Activated CD4-positive, alpha-beta T cell treated with anti-CD3 and anti-CD28 coated beads, Interleukin-2, Interleukin-4, amounts not matched to agents 100 ng/mL and 50 ng/mL, durations not matched to agents 16 hours and 8 hours (primary cell): ENCODE results near the gene ASB7.

Source experiments
- DNase-seq: peaks from one replicate; pipeline ENCODE4 v3.0.0-alpha.2; 2020; ENCODE audit warnings: low spot score

Gene ASB7

DNA sequence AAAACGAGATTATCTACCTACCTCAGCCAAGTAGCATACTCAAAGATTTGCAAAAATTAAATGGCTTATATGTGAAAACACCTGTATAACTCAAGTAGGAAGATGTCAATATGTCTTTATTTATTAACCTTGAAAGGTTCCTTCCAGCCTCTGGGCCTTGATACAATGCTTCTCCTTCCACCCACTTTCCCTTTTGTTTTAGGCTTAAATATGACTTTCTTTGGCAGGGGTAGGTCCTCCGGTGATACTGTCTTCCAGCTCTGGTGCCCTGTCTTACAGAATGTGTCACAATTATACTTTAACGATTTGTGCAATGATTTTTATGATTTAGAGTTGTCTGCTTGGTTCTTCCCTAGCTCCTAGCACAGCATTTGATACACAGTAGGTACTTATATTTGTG, 4.5 kb upstream of the ASB7 start:
- no peak for DNase-seq

DNA sequence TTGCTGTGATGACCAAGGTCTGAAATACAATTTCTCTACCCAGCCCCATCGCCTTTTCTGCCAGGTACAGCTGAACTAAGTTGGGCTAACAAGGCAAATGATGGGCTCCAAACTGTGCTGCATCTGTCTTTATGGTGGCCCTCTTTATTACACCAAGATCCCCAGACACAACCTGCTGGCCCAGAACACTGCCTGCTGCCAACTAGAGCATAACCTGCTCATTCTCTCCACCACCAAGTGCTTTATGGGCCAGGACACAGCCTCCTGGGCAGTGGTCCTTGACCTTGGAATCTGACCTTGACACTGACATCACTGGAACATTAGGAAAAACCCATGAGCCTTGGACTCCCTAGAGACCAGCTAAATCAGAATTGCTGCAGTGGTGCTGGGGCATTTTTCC, 3.7 kb upstream of the ASB7 start:
- DNase-seq: no peak

DNA sequence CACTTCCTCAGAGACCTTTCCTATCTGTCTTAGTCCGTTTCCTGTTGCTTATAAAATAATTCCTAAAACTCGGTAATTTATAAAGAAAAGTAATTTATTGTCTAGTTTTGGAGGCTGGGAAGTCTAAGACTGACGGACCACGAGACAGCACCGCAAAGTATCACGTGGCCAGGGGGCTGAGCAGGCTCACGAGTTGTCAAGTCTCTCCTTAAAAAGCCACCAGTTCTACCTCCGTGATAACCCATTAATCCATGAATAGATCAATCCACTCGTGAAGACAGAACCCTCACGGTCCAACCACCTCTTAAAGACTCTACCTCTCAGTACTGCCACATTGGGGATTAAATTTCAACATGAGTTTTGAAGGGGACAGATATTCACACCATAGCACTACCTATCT, 1.2 kb upstream of the ASB7 start:
- peak; percentile 35 for DNase-seq

DNA sequence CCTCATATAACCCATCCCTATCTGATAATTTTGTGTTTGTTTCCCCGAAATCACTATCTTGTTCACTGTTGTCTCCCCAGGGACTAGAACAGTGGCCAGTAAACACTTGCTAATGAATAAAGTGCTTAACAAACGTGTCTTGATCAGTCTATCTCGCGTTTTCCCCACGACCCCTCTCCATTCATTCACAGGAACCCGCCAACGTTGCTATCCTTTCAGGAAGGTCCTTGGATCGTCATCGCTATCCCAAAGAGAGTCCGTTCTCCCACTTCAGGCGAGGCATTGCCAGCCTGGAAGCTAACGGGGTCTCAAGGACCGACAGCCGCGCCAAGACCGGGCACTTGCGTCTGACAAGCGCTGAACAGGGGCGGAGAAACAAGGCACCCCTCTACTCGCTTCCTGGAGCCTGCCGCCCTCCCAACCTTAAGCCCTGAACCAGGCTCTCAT, 749 bp upstream of the ASB7 start:
- DNase-seq: no peak

DNA sequence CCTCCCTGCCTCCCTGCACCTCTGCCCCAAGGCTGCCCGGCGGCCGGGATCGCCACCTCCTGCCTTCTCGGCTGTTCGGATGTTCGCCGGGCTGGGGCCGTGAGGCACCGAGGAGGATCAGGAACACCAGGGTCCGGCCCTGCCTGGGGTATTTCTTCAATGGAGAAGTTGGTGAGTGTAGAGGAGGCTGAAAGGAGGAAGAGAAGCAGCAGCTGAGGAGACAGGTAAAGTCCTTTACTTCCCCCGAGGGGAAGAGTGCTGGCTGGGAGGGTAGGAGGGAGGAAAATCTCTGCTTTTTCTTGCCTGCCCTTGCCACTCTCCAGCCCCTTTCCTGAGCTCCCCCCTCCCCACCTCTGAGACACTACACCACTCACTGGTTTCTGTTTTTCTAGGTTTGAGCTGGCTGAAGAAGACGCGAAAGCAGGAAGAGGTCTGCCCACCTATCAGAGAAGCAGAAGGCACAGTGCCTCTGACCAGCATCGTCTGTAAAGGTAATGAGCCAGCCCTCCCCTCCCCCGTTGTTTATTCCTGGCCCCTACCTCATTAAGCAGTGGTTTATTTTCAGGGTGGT, 519 bp downstream of the ASB7 start:
- DNase-seq: peak; percentile 77

DNA sequence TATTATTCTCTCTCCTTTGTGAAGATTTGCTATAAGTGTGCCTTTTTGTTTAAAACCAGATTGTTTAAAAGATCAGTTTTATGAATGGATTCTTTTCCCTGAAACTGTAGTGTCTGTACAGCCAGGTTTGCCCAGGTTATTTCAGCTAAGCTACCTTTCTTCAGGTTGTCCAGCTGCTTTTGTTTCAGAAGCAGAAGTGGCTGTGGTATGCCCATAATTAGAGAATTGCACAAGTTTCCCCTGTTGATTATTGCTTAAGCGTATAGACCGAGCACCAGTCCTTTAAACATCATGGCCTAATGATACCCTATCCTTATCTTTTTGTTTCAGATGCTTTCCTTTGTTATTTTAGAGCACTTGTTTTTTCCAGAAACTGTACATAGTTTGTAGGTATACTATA, 10.2 kb downstream of the ASB7 start:
- no peak for DNase-seq

DNA sequence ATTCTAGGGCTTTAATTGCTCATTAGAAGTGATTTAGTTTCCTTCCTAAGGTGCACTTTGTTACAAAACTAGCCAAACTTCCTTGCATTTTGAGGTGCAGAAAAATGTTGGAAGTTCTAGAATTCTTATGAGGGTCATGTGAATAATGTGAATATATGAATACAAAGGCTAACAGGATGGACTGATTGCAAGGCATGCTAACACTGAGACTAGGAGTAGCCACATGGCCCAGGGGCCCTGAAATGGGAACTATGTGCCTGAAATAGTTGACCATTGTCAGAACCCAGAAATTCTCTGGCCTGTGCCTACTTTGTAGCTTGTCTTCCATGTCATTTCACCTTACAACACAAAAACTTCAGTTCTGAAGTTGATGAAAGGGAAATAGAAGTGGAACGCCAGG, 10.8 kb downstream of the ASB7 start:
- no peak for DNase-seq

DNA sequence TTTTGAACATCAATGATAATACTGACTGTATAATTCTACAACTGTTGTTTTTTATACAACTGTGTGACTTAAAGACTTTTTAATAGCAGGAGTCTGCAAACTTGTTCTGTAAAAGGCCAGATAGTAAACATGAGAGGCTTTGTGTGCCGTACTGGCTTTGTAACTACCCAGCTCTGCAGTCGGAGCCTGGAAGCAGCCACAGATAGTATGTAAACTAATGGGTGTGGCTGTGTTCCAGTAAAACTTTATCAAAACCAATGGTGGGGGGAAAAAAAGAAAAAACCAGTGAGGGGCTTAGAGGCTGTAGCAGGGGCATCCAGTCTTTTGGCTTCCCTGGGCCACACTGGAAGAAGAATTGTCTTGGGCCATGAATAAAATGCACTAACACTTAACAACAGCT, 11.9 kb downstream of the ASB7 start:
- no peak for DNase-seq

DNA sequence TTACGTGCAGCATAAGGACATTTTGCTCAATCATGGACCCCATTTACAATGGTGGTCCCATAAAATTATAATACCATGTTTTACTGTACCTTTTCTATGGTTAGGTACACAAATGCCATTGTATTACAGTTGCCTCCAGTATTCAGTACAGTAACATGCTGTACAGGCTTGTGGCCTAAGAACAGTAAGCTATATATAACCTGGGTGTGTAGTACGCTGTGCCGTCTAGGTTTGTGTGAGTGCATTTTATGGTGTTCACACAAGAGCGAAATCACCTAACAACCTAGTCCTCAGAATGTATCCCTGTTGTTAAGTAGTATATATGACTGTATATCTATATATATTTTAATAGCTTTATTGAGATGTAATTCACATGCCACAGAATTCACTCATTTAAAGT, 12.5 kb downstream of the ASB7 start:
- no peak for DNase-seq

DNA sequence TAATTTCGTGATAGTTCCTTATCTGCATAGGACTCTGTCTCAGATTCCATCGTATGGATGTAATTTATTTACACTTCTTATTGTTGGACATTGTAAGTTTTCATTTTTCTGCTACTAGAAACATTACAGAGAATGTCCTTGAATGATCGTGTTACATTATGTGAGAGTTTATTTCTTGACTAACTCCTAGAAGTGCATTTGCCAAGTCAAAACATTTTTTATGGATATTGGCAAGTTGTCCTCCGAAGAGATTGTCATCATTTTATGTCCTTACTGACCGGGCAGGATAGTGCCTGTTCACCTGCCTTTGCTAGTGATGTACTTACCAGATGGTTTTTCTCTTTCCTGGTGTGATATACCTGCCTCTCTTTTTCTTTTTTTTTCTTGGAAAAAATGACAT, 13.4 kb downstream of the ASB7 start:
- no peak for DNase-seq

DNA sequence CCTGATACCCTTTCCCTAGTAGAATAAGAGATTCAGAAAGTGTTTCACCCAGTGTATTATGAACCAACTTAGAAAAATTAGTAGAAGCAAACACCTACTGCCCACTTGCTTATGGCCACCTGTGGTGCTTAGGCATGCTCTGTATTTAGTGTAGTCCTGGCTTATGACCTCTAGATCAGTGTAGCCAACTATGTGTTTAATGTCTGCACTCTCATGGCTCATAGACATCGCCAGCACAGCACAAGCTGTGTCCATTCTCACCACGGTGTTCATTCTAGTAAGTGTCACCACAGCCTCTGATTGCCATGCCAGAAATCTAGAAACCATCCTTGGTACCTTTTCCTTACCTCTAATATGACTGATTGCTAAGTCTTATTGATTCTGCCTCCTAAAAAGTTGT, 14.3 kb downstream of the ASB7 start:
- no peak for DNase-seq

DNA sequence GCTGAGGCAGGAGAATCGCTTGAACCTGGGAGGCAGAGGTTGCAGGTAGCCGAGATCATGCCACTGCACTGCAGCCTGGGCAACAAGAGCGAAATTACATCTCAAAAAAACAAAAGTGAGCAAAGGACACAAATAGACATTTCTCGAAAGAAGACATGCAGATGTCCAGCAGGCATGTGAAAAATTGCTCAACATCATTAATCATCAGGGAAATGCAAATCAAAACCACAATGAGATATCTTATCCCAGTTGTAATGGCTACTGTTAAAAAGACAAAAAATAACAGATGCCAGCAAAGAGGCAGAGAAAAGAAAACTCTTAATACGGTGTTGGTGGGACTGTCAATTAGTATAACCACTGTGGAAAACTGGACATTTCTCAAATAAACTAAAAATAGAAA, 20.9 kb downstream of the ASB7 start:
- no peak for DNase-seq

DNA sequence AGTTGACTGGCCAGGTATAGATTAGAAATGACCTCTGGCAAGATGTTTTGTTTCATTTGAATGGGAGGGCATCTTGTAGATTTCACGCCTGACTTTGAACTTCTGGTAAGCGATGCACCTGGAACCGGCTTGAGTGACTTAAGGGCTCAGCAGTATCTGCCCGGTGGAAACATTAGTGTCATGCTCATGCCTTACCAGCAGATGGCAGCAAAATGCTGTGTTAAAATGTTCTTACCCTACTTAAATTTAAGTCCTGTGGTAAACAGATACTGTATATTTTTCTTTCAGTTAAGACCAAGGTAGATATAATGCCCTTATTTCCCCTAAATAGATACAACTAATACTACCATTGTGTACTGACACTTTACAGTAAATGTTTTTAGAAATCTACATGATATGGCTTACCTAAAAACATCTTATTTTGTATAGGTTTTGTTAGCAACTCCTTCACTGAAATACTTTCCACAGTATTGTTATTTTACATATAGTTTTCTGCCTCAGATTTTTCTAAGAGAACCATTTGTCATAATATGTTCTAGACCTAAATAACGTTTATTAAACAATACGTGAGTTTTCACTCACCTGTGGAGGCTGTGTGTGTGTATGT, 25.5 kb downstream of the ASB7 start:
- peak; percentile 71 for DNase-seq

DNA sequence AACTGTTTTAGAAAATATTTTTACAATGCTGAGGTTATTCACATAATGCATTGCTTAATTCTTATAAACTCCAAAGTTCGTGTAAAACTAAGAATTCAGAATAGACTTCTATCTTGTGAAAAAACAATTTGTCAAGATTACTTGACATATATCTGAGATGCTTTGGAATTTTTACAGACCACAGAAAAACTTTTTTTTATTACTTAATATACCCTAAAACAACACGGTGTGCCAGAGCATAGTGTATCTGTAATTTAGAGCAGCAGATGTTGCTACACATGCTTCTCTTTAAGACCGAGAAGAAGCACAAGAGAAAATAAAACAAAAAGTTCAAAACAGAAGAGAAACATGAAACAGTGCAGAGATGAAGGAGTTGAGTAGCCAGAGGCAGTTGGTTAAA, 26.4 kb downstream of the ASB7 start:
- DNase-seq: no peak

DNA sequence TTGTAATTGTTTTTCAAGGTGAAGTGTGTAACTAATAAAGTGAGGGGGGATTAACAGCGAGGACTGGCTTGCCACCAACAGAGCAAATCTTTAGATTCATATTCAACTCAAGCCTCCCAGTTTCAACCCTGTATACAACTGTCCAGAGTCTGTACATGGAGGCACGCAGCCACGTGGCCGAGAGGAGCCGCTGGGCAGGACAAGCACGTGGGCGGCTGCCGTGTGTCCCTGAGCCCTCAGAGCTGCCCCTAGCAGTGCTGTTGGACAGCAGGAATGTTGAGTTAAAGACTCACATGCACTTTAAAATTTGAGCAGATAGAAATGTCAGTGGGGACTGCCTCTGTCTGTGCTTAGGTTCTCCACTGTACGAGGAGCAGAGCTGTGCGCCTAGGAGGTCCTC, 29.4 kb downstream of the ASB7 start:
- DNase-seq: no peak

DNA sequence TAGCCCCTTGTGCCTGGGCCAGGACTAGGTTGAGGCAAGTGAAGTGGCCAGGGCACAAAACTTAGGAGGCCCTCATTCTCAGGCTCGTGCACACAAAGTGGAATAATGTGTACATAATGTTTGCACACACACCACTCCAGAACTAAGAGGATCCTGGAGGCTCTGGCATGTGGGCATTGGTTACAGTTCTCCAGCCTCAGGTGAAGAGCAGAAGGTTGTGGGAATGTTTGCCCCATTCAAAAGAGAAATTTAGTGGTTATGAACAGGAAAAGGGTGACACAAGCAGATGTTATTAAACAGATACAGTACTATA, 31.3 kb downstream of the ASB7 start:
- DNase-seq: no peak

DNA sequence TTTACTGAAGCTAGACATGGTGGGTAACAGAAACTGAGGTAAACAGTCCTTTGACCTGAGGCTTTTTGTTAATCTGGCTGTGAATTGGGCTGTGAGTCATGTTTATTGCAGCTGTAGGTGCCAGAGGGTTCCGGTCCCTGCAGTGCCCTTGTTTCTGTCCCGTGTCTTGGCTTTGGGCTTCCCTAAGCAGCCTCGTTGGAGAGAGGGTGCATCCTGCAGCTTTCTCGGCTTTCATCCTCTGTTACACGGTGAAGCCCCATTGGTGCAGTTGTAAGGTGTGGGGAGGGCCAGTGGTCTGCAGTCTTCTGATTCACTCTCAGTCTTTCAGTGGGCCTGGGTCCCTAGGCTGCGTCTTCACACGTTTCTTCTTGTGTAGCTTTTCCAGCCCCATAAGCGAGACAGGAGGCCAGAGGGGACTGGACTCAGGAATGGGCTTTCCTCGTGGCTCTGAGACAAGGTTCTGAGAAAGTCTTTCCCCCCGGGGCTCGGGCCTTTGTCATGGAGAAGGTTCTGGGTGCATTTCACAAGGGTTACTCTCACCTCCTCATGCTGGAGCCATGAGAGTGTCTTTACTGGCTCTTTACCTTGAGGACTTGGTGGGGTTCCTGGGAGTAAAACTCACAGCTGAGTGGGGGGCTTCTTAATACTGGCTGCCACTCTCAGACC, 33.1 kb downstream of the ASB7 start:
- no peak for DNase-seq

DNA sequence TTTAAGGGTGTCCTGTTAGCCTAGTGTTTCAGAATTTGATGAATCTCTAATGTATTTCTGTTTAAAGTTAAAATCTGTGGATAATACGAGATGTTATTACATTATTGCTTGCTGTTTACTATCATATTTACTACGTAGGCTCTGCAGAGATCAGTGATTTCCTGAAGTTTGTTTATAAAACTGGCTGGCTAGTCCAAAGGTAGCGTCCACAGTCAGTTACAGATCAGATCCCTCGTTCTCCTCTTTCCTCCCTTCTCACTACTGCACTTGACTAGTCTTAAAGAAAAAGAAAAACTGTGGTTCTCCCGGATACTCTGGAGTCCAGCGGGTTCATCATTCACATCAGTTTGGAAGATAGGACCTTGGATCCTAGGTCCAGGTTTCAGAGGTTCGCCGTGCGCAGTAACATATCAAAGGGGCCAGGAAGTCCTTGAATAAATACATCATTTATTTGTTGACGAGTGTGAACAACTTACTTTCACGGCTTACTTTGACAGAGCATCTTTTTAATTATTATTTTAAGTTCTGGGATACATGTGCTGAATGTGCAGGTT, 35.9 kb downstream of the ASB7 start:
- no peak for DNase-seq

DNA sequence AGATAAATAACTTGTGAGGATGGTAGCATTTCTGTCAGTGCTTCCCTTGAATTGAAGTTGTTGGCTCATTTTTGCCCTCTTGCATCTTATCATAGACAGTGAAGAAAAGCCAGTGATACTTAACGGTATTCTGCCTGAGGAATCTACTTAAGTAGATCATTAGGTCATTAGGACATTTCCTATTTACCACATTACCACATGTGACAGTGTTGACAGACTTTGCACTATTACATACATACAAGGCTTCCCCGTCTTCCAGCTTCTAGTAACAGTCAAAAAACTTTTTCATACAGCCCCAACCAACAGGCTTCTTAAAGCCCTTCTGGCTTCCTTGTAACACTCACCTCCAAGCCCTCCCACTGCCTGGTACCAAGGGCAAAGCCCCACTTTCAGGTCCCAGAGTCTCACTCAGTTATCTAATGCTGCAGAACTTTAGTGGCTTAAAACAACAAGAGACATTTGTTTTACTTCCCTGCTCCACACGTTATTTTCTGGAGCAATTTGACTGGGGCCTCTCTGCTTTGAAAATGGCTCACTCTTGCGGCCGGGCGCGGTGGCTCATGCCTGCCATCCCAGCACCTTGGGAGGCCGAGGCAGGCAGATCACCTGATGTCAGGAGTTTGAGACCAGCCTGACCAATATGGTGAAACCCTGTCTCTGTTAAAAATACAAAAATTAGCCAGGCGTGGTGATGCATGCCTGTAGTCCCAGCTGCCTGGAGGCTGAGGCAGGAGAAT, 40.0 kb downstream of the ASB7 start:
- no peak for DNase-seq

DNA sequence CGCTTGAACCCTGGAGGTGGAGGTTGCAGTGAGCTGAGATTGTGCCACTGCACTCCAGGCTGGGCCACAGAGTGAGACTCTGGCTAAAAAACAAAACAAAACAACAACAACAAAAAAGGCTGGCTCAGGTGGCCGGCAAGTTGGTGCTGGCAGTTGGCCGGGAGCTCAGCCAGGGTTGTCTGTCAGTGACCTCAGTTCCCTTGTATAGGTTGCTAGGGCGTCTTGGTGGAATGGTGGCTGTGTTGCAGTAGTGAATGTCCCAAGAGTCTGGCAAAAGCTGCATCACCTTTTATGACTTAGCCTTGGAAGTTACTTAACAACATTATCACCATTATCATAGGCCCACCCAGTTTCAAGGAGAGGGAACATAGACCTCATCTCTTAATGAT, 40.6 kb downstream of the ASB7 start:
- DNase-seq: no peak

DNA sequence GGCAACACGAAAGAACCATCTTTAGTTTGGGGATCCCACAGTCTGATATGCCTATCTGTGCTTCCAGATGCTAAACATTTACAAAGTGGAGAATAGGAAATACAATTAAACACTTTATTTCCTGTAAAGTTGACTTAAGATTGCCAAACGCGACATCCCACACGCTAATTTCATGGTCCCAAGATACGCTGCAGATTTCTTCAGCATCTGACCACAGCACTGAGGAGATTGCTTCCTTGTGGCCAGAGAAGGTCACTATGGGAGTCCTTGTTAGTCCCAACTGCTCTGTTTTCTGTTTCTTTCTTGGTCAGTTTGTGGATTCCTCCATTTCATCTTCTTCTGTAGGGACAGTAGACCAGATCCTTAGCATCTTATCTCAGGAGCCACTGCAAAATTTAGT, 43.3 kb downstream of the ASB7 start:
- DNase-seq: no peak

DNA sequence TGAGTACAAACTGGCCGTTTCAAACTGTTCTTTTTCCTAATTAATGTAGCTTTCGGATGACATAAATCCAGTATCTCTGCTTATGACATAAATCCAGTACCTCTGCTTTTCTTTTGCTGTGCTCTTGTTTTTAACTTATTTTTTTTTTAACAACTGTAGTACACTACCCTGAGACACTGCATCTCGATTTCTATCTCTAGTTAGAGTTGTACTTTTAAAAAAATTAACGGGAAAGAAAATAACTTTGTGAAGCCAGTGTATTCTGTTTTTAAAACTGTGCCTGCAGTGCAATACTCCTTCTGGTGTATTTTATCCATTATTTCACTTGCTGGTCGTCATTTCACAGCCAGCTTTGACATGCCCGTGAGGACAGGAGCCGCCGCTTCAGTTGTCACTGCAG, 46.6 kb downstream of the ASB7 start:
- DNase-seq: no peak

DNA sequence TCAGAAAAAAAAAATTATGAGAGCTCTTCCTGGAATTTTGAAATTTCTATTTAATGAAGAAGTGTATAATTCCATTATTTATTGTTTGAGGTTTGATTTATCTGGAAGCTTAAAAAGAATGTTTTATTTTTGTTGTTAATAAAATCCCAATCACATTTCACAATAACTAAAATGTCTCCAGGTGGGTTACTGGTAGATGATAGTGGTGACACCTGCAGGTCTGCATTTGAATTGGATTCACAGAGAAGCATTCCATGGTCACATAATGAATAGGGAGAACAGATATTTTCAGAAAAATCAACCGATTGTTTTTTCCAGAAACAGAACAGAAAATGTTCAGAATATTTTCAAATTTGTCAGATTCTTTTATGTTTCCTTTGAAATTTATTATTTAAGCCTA, 48.3 kb downstream of the ASB7 start:
- no peak for DNase-seq
